ENCODE measurements around the gene HNRNPK. TPM values are rescaled to one million over a fixed set of nuclear protein-coding genes. Genes with fewer than 3 reads are reported as not detected.

The HNRNPK gene
- total and polyA plus RNA-seq, 10 of the 15 experiments (the other 5 are each of a cell fraction or from before 2014, with no cell fraction given): 235 to 970 (median 652) TPM

DNA sequence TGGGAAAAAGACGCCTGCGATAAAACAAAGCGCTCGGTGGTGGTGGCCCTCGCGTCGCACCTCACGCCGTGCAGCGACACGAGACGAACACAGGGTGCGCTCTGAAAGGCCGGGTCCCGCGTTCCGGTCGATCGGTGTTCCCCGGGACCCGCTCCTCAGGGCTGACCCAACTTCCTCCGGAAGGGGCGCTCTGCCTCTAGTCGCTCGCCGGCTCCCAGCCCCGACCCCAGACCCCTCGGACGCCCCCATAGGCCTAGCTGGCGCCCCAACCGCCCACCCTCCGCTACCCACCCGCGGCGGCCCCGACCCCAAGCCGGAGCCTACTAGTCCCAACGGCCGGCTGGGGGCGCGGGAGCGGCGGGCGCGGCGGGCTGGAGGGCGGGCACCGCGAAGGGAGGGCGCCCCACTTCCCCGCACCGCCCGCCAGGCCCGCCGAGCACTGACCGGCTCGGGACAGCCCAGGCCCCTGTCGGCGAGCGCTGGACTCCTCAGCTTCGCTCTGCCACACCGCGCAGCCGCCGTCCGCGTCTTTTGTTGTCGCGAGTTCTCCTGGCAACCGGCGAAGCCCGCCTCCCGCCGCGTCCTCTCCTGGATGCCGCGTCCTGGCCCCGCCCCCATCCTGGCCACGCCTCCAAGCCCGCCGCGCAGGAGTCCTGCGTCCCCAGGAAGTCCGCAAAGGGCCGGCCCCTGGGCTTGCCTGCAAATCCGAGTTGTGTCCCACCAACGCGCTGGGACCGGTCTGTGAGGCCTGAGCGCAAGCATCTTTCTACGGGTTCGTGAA lies 58.9 kb downstream of the HNRNPK start, which contains the start of gene KIF27 (continued):
- TF ChIP-seq ZNF687 (IDR thresholded peaks at IDR 0.05): peak; percentile 70; the same call in 1 of the 2 replicates
- TF ChIP-seq NBN (IDR thresholded peaks at IDR 0.05): peak; percentile 84
- TF ChIP-seq, protein P1, sequence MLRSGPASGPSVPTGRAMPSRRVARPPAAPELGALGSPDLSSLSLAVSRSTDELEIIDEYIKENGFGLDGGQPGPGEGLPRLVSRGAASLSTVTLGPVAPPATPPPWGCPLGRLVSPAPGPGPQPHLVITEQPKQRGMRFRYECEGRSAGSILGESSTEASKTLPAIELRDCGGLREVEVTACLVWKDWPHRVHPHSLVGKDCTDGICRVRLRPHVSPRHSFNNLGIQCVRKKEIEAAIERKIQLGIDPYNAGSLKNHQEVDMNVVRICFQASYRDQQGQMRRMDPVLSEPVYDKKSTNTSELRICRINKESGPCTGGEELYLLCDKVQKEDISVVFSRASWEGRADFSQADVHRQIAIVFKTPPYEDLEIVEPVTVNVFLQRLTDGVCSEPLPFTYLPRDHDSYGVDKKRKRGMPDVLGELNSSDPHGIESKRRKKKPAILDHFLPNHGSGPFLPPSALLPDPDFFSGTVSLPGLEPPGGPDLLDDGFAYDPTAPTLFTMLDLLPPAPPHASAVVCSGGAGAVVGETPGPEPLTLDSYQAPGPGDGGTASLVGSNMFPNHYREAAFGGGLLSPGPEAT (IDR thresholded peaks at IDR 0.05; ENCODE audit: low read depth): no peak
- peak; percentile 83 for TF ChIP-seq PAX5 (IDR thresholded peaks at IDR 0.05; ENCODE audit: borderline replicate concordance, low read depth, low read length)
- TF ChIP-seq MYC (IDR thresholded peaks at IDR 0.05; ENCODE audit: insufficient read depth, insufficient read length, insufficient replicate concordance, low read length, severe bottlenecking): no peak
- no peak; the same call in 1 of the 2 replicates for TF ChIP-seq FOXM1 (IDR thresholded peaks at IDR 0.05; ENCODE audit: low read depth, low read length)
- TF ChIP-seq FOS (IDR thresholded peaks at IDR 0.05; ENCODE audit: borderline replicate concordance, extremely low read depth, insufficient read length): no peak
- TF ChIP-seq, protein P2, sequence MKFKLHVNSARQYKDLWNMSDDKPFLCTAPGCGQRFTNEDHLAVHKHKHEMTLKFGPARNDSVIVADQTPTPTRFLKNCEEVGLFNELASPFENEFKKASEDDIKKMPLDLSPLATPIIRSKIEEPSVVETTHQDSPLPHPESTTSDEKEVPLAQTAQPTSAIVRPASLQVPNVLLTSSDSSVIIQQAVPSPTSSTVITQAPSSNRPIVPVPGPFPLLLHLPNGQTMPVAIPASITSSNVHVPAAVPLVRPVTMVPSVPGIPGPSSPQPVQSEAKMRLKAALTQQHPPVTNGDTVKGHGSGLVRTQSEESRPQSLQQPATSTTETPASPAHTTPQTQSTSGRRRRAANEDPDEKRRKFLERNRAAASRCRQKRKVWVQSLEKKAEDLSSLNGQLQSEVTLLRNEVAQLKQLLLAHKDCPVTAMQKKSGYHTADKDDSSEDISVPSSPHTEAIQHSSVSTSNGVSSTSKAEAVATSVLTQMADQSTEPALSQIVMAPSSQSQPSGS (IDR thresholded peaks at IDR 0.05; ENCODE audit: low read length): no peak
- TF ChIP-seq RELA (IDR thresholded peaks at IDR 0.05; ENCODE audit: borderline replicate concordance, partially characterized antibody): no peak
- TF ChIP-seq POU2F2 (IDR thresholded peaks at IDR 0.05; ENCODE audit: borderline replicate concordance, low read depth, low read length): peak; percentile 83; the same call in 2 of the 3 replicates
- peak; percentile 47 for TF ChIP-seq MXI1 (IDR thresholded peaks at IDR 0.05; ENCODE audit: low read depth, low read length)
- no peak for TF ChIP-seq RAD21 (IDR thresholded peaks at IDR 0.05; ENCODE audit: insufficient read depth, low read depth, low read length)
- TF ChIP-seq RCOR1 (conservative IDR thresholded peaks at IDR 0.05; ENCODE audit: low read depth, low read length): no peak
- peak; percentile 59; the same call in 1 of the 2 replicates for TF ChIP-seq POLR2AphosphoS2 (IDR thresholded peaks at IDR 0.05; ENCODE audit: low read depth, low read length)
- 0 out of 4 replicates have a peak, but pooled peaks of 1 of the 2 experiments have one; percentile 30 for TF ChIP-seq CEBPB (IDR thresholded peaks at IDR 0.05; ENCODE audit: borderline replicate concordance in 1 of 2, low read depth in 2 of 2, low read length in 2 of 2)
- no peak for TF ChIP-seq ZNF207 (IDR thresholded peaks at IDR 0.05; ENCODE audit: borderline replicate concordance)
- TF ChIP-seq BRCA1 (IDR thresholded peaks at IDR 0.05; ENCODE audit: low read depth, low read length): no peak
- TF ChIP-seq BMI1 (IDR thresholded peaks at IDR 0.05; ENCODE audit: borderline replicate concordance): peak; percentile 79
- TF ChIP-seq BACH1 (IDR thresholded peaks at IDR 0.05; ENCODE audit: borderline replicate concordance): peak; percentile 92
- peak; percentile 23 for TF ChIP-seq ZBED1 (IDR thresholded peaks at IDR 0.05; ENCODE audit: borderline replicate concordance)
- peak; percentile 44; the same call in 1 of the 2 replicates for TF ChIP-seq SIN3A (IDR thresholded peaks at IDR 0.05; ENCODE audit: low read depth, low read length)
